Stimulated activated CD4-positive, alpha-beta T cell treated with anti-CD3 and anti-CD28 coated beads, Interleukin-2, amount 100 ng/mL, for 4 hours (primary cell): Measurements from ENCODE around the gene VPS4B.

Source experiments
- DNase-seq: peaks from one replicate; pipeline ENCODE4 v3.0.0-alpha.2; 2020; ENCODE audit warnings: low read depth

VPS4B gene

DNA sequence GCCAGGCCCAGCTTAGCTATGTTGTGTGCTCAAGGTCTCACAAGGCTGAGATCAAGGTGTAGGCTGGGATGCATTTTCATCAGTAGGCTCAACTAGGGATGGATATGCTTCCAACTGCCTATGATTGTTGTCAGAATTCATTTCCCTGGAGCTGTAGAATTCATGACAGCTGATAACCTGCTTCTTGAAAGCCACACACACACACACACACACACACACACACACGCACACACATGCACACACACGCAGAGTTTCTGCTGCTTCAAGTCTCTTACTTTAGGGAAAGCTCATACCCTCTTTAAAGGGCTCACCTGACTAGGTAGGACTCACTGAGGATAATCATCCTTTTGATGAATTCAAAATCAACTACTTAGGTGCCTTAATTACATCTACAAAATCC is 8.2 kb upstream of the VPS4B start:
- DNase-seq: no peak

GRCh38 chr18:63427558-63427957 is 5.3 kb upstream of the VPS4B start:
- DNase-seq: no peak

DNA sequence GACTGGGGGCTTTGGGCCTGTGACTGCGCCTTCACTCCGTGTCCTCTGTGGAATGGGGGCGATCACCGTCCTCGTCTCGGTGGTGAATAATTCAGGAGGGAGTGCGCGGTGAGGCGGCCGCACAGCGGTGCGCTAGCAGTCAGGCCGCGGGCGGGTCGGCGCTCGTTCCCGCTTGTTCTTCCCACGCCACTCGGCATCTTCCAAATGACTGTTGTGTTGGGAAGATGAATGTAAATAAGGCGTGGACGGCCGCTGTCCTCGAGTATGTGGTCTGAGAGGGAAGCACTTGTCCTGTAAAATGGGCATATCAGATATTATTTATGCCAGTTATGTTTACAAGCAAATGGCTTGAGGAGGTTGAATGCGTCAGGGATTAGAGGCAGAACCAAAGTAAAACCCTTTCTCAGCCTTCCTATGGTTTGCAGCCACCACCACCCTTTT is 608 bp upstream of the VPS4B start:
- DNase-seq: no peak

DNA sequence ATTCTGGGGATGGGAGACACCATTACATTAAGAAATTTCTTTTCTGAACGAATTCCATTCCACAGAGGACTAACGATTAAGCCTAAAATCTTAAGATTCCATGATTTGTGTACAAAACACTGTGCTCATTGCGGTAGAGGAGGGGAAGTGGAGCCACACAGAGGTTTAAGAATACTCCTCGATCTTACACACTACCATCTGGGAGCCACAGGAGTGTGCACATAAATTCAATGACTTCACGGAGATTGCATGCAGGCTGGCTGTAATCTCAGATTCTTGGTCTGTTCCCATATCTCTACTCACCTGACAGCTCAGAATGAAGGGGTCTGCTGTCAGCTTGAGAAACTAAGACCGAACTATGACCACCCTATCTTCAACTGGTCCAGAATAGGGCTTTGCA is 762 bp downstream of the VPS4B start:
- no peak for DNase-seq

- DNase-seq: no peak
These were observed 9.3 kb downstream of the VPS4B start for GRCh38 chr18:63412953-63413352.

DNA sequence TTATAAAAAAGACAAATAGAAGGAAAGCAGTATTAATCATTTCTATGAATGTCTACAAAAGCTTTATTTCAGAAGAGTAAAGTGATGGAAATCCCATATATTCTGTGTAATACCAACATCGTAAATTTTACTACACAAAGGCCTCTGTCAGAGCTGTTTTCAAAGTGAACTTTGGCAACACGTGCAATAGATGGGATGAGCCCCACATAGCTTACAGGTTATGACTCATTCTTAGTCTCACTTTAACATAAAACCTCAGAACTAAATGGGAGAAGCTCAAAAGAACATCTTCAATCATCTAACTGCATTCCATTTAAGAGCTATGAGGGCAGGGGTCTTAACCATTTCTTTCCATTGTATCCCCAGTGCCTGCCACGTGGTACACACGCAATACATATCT is 11.5 kb downstream of the VPS4B start:
- no peak for DNase-seq

GRCh38 chr18:63409301-63409700 is 13.0 kb downstream of the VPS4B start:
- no peak for DNase-seq

GRCh38 chr18:63407734-63408133 is 14.5 kb downstream of the VPS4B start:
- no peak for DNase-seq

- DNase-seq: no peak
These were observed 16.3 kb downstream of the VPS4B start for GRCh38 chr18:63405986-63406385.

DNA sequence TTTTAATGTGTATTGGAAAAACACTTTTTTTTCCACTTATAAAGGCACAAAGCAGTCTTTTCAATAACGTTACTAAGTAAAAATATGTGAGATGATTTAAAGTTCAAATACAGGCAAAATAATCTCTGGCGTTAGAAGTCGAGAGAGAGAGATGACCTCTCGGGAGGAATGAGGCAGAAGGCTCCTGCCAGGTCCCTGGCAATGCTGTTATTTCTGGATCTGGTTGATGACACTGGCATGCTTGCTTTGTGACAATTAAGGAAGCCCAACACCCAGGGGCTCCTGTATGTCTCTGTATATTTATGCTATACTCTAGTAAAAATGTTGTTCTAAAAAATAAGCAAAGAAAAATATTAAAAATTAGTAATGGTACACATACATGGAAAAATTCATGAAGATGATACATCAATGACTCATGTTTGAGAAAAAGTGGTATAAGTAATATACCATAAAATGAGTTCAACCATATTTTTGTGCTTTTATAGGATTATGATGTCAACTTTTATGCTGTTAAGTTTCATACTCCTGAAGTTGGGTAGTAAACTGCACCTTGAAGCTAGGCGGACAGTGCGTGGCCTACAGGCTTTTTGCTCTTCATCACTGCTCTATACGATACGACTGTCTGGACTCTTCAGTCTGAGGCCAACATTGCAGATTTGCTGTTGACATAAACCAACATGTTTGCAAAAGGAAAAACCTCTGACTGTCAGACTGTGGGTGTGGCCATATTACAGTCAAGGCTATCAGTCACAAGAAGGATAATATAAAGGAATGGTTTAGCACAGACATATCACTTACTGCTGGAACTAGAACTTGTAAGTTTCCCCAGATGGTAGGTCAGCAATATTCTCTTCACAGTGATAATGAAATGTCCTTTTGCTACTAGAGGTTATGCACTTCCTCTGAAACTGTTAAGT is 19.8 kb downstream of the VPS4B start:
- no peak for DNase-seq

GRCh38 chr18:63399300-63399699 is 23.0 kb downstream of the VPS4B start:
- DNase-seq: no peak

- no peak for DNase-seq
These were observed 24.9 kb downstream of the VPS4B start for GRCh38 chr18:63397349-63397748.

DNA sequence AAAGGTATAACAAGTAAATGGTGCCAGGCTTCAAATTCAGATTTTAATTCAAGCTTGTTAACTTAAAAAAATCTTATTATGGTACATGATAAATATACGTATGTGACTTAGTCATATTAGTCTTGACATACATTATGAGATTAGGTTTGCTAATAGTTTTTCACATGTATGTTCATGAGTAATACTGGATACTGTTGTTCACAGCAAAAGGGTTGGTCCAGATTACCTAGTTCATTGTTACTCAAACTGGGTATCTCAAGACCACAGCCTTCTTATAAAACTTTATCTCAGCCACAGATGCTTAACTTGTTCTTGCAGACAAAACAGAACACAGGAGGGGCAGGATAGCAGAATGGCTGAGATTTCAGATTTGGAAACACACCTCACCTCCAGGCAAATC is 26.8 kb downstream of the VPS4B start:
- no peak for DNase-seq

GRCh38 chr18:63394954-63395353 is 27.3 kb downstream of the VPS4B start:
- no peak for DNase-seq

GRCh38 chr18:63387861-63388260 is 34.4 kb downstream of the VPS4B start:
- no peak for DNase-seq

GRCh38 chr18:63382843-63383242 is 39.4 kb downstream of the VPS4B start:
- no peak for DNase-seq

- no peak for DNase-seq
These were observed 42.7 kb downstream of the VPS4B start for GRCh38 chr18:63379639-63379962.

DNA sequence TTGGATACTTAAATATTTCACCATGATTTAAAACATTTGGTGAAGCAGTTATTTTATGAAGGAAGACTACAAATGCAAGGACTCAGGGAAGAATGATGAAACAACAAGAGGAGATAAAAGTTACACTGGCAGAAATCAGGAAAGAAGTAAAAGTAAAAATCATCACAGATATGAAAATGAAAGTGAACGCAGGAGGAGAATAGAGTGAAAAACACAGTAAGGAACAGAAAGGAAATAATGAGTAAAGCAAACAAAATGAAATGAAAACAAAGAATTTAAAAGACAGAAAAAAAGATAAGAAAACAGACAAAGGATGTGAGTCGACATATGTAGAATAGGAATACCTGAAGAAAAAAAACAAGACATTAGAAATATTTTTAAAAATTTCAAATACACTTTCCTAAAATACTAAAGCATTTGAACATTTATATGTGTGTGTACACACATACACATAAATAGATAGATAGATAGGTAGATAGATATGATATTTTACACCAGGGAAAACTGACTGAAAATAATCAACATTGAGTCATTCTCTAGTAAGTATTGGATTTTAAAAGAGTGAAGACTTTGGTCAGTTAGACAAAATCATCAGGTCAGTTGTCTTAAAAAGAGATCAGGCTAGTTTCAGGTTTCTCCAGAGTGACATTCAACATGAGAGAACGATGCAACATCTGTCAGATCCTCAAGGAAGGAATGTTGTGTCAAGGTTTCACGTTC is 43.2 kb downstream of the VPS4B start:
- no peak for DNase-seq

DNA sequence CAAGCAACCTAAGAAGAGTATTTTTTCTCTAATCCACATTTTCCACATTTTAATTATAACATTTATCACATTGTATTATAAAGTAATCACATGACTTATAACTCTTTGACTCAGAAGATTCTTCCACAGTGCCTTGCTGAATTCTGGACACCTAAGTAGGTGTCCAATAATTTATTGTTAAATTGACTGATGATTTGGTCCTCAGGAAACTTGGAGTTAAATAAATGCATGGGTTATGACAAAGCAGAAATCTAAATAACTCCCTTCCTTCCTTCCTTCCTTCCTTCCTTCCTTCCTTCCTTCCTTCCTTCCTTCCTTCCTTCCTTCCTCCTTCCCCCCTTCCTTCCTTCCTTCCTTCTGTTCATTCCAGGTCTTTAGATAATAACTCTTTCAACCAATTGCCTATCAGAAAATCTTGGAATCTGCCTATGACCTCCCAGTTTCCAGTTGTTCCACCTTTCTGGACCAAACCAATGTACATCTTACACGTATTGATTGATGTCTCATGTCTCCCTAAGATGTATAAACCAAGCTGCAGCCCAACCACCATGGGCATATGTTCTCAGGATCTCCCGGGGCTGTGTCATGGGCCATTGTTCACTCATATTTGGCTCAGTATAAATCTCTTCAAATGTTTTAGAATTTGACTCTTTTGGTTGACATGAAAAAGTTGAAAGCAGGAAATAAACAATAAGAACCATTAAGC is 44.8 kb downstream of the VPS4B start:
- no peak for DNase-seq

DNA sequence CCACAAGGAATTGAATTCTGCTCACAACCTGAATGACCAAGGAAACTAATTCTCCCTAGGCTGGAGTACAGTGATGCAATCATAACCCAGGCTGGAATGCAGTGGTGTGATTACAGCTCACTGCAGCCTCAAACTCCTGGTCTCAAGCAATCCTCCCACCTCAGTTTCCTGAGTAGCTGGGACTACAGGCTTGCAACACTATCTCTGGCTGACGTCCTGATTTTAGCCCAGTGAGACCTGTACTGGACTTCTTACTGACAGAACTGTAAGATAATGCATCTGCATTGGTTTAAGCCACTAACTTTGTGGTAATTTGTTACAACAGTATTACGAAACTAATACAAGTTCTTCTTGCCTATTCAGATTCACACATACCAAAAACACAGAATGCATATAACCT is 45.7 kb downstream of the VPS4B start:
- DNase-seq: no peak

GRCh38 chr18:63374540-63374939 is 47.7 kb downstream of the VPS4B start:
- no peak for DNase-seq

DNA sequence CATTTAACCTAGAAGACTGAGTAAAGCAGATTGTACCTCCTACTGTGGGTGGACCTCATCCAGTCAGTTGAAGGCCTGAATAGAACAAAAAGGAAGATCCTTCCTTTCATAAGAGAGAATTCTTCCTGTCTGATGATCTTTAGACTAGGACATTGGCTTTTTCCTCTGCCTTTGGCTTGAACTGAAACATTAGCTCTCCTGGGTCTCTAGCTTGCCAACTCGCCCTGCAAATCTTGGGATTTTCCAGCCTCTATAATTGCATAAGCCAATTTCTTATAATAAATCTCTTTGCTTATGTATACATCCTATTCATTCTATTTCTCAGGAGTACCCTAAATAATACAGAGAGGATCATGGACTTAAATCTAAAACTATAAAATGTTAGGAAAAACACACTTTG is 49.1 kb downstream of the VPS4B start:
- no peak for DNase-seq

- DNase-seq: no peak
These were observed 53.7 kb downstream of the VPS4B start for GRCh38 chr18:63368611-63369010.
